BE2C (cell line): ENCODE data around the gene TRIM75.

ENCODE experiments used
- DNase-seq: peaks from one replicate; pipeline ENCODE4 v3.0.0-alpha.2; 2020
- H3K27me3 ChIP-seq: fragments of 250-450 bp; sonication (Bioruptor Pico); 2 replicates; pipeline ENCODE4 v1.5.1; 2020; ENCODE audit warnings: mild to moderate bottlenecking
- H3K36me3 ChIP-seq: fragments of 250-450 bp; sonication (Bioruptor Pico); 2 replicates; pipeline ENCODE4 v1.5.1; 2020; ENCODE audit warnings: mild to moderate bottlenecking
- H3K4me1 ChIP-seq: fragments of 250-450 bp; sonication (Bioruptor Pico); 2 replicates; pipeline ENCODE4 v1.5.1; 2020
- H3K4me3 ChIP-seq: 2 replicates; pipeline ENCODE4 v1.5.1; 2011; ENCODE audit warnings: low read depth, low read length
- H3K9me3 ChIP-seq: fragments of 250-450 bp; sonication (Bioruptor Pico); 2 replicates; pipeline ENCODE4 v1.5.1; 2020
- CTCF ChIP-seq: IDR thresholded peaks from 2 replicates; pipeline ENCODE4 v1.5.1; 2012; ENCODE audit warnings: mild to moderate bottlenecking, low read depth, low read length

The TRIM75 gene

GRCh38 chr4:165031436-165032211 lies 22.0 kb upstream of the TRIM75 start, which contains the start of gene TRIM60:
Gene TRIM60, plus strand, starts transcription at chr4:165031999. Its CDS starts 8,074 bp downstream, at chr4:165040073.
- Histone ChIP-seq H3K27me3 (no peaks in the 10 kb centered on the region), H3K9me3 (no peaks in the 10 kb centered on the region), H3K36me3 (no peaks in the 10 kb centered on the region), H3K4me3 (no peak within 1 kb of the TSS), H3K4me1 (no peaks in the 10 kb centered on the region)
- no peak for TF ChIP-seq CTCF
- DNase-seq = no peak

DNA sequence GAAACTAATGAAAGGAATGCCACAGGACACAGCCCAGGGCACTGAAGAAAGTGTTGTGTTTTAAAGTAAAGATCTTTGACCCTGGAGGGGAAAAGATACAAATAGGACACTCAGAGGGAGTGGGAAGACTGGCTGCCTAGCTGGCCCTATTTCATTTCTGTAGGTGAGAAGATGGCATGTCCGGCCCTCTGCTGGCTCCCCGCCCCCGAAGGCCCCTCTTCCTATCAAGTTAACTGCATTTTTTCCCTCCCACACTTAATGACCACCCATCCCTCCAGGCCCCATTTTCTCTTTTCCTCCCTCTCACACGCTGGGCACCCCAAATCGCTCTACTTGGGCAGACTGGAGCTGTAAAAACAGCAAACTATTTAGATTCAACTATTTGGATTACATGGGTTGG lies 5.5 kb upstream of the TRIM75 start:
- TF ChIP-seq CTCF = no peak
- Histone ChIP-seq H3K4me1 (no peaks in the 10 kb centered on the region), H3K4me3 (no peak overlapping the region), H3K27me3 (no peaks in the 10 kb centered on the region), H3K36me3 (no peaks in the 10 kb centered on the region), H3K9me3 (no peaks in the 10 kb centered on the region)
- DNase-seq = no peak

DNA sequence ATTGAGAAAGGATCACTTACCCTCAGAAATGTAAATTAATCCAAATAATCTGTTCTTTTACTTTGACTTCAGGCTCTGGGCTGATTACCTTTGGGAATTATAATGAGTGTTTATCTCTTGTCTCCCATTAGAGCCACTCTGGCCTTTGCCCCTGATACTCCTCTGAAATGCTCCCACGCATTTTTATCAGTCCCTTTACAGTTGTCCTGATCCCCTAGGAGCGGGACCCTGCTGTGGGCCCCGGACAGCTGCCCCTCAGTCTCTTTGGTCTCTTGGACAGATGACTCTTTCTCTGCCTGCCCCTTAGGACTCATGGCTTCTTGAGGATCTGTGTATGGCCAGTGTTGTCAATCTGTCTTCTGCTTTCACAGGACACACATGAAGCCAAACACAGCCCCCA lies 1.0 kb upstream of the TRIM75 start:
- Histone ChIP-seq H3K4me3 (no peak overlapping the region), H3K36me3 (no peaks in the 10 kb centered on the region), H3K4me1 (no peaks in the 10 kb centered on the region), H3K27me3 (no peaks in the 10 kb centered on the region), H3K9me3 (no peaks in the 10 kb centered on the region)
- no peak for DNase-seq
- no peak for TF ChIP-seq CTCF

- no peak overlapping the region for H3K4me3 ChIP-seq
- no peak for TF ChIP-seq CTCF
- H3K27me3 ChIP-seq = no peaks in the 10 kb centered on the region
- H3K4me1 ChIP-seq = no peaks in the 10 kb centered on the region
- DNase-seq = no peak
- no peaks in the 10 kb centered on the region for H3K9me3 ChIP-seq
- H3K36me3 ChIP-seq = no peaks in the 10 kb centered on the region
Measured at GRCh38 chr4:165055601-165056000, 1.9 kb downstream of the TRIM75 start.

- Histone ChIP-seq H3K27me3 (no peaks in the 10 kb centered on the region), H3K4me1 (no peaks in the 10 kb centered on the region), H3K36me3 (no peaks in the 10 kb centered on the region), H3K9me3 (no peaks in the 10 kb centered on the region), H3K4me3 (no peak overlapping the region)
- DNase-seq = no peak
- TF ChIP-seq CTCF = no peak
Measured at GRCh38 chr4:165058666-165059065, 5.0 kb downstream of the TRIM75 start.

DNA sequence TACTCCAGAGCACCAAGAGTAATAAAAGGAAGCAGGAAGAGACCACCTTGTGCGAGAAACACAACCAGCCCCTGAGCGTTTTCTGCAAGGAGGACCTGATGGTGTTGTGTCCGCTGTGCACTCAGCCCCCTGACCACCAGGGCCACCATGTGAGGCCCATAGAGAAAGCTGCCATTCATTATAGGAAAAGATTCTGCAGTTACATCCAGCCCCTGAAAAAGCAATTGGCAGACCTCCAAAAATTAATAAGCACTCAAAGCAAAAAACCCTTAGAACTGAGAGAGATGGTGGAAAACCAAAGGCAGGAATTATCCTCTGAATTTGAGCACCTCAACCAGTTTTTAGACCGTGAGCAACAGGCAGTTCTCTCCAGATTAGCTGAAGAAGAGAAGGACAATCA lies 5.7 kb downstream of the TRIM75 start:
- H3K9me3 ChIP-seq = no peaks in the 10 kb centered on the region
- no peaks in the 10 kb centered on the region for H3K36me3 ChIP-seq
- DNase-seq = no peak
- no peaks in the 10 kb centered on the region for H3K27me3 ChIP-seq
- no peak for TF ChIP-seq CTCF
- H3K4me1 ChIP-seq = no peaks in the 10 kb centered on the region
- no peak overlapping the region for H3K4me3 ChIP-seq
